K562 (cell line): ENCODE data around the gene HLTF. TPM values are rescaled to one million over a fixed set of nuclear protein-coding genes. Genes with fewer than 3 reads are reported as not detected.

ENCODE experiments used
- ASH1L ChIP-seq: fragments of 450-650 bp; IDR thresholded peaks from 2 replicates; pipeline ENCODE4 v1.6.1; 2018; ENCODE audit warnings: borderline replicate concordance, mild to moderate bottlenecking, low read depth; ENCODE audit not compliant: partially characterized antibody
- CBFA2T3 ChIP-seq: fragments of 450-650 bp; IDR thresholded peaks from 2 replicates; pipeline ENCODE4 v1.6.1; 2017
- CC2D1A ChIP-seq: fragments of 450-650 bp; IDR thresholded peaks from 2 replicates; pipeline ENCODE4 v1.6.1; 2017; ENCODE audit warnings: mild to moderate bottlenecking
- CREM ChIP-seq: IDR thresholded peaks from 2 replicates; pipeline ENCODE4 v1.6.1; 2014; ENCODE audit warnings: antibody characterized with exemption, low read depth
- EGR1 ChIP-seq: fragments of 450-650 bp; conservative IDR thresholded peaks from 2 replicates; pipeline ENCODE4 v1.6.1; 2017; ENCODE audit warnings: mild to moderate bottlenecking
- ETV6 ChIP-seq, 3 experiments: fragments of 150-350 bp in 1 of 3; sonication (generic) in 1 of 3; formaldehyde crosslinking in 1 of 3; IDR thresholded peaks; 2 replicates each; pipeline versions ENCODE4 v1.6.1 to v1.8.0; 2014 to 2022; ENCODE audit warnings: borderline replicate concordance in 2 of 3, low read depth in 2 of 3, antibody characterized with exemption in 1 of 3, low read length in 1 of 3, mild to moderate bottlenecking in 1 of 3, missing genetic modification reagents in 1 of 3
- FOS ChIP-seq: IDR thresholded peaks from 3 replicates; pipeline ENCODE4 v1.6.1; 2011; ENCODE audit not compliant: insufficient read length; ENCODE audit errors: extremely low read depth
- GATAD2B ChIP-seq: fragments of 450-650 bp; IDR thresholded peaks from 2 replicates; pipeline ENCODE4 v1.6.1; 2017; ENCODE audit warnings: mild to moderate bottlenecking, borderline replicate concordance
- MYBL2 ChIP-seq, 2 experiments: fragments of 450-650 bp in 1 of 2; sonication (generic) in 1 of 2; formaldehyde crosslinking in 1 of 2; IDR thresholded peaks; 2 replicates each; pipeline versions ENCODE4 v1.6.1 to v1.8.1; 2017 to 2022; ENCODE audit warnings: borderline replicate concordance in 1 of 2, inconsistent platforms in 1 of 2, low read depth in 1 of 2, mild to moderate bottlenecking in 1 of 2, missing genetic modification reagents in 1 of 2, moderate library complexity in 1 of 2
- POLR2A ChIP-seq: fragments of 450-650 bp; conservative IDR thresholded peaks from 2 replicates; pipeline ENCODE4 v1.6.1; 2016
- POLR2AphosphoS5 ChIP-seq: IDR thresholded peaks from 2 replicates; pipeline ENCODE4 v1.6.1; 2011; ENCODE audit warnings: mild to moderate bottlenecking, low read depth, low read length, moderate library complexity; ENCODE audit not compliant: control insufficient read depth, insufficient read depth
- PTTG1 ChIP-seq: fragments of 450-650 bp; IDR thresholded peaks from 2 replicates; pipeline ENCODE4 v1.6.1; 2016; ENCODE audit warnings: low read depth, mild to moderate bottlenecking, missing genetic modification characterization, missing compliant biosample characterization
- ZBTB7A ChIP-seq: IDR thresholded peaks from 2 replicates; pipeline ENCODE4 v1.6.1; 2011; ENCODE audit warnings: low read depth, mild to moderate bottlenecking, low read length, moderate library complexity, borderline replicate concordance; ENCODE audit not compliant: control insufficient read depth
- ZNF232 ChIP-seq: sonication (generic); formaldehyde crosslinking; IDR thresholded peaks from 2 replicates; pipeline ENCODE4 v1.8.0; 2022; ENCODE audit warnings: mild to moderate bottlenecking, missing genetic modification reagents
- ZNF239 ChIP-seq: fragments of 250-450 bp; sonication (Bioruptor Pico); IDR thresholded peaks from 2 replicates; pipeline ENCODE4 v1.4.0; 2020; ENCODE audit warnings: mild to moderate bottlenecking
- polyA plus RNA-seq, 8 experiments: library from polyadenylated mRNA; depleted of rRNA in 4 of 8; stranded (reverse) in 5 of 8; unstranded in 3 of 8; fragments of >200 nt; fragmentation: Nextera tagmentation in 2 of 8; fragmentation: Illumina TruSeq in 1 of 8; extraction: Ambion mirVana in 2 of 8; extraction: Trizol in 1 of 8; gene quantifications; 2 replicates each; pipeline versions ENCODE4 v1.2.1 to v1.2.3, GENCODE V29; 2011 to 2014; ENCODE audit warnings: inconsistent platforms in 1 of 8, missing spikeins in 1 of 8
- total RNA-seq, 7 experiments: library from RNA; depleted of rRNA in 6 of 7; stranded (reverse); fragments of >200 nt in 6 of 7; fragmentation: Illumina TruSeq in 2 of 7; extraction: Trizol in 2 of 7; gene quantifications; 2 replicates each; pipeline versions ENCODE4 v1.2.1 to v1.2.3, GENCODE V29; 2011 to 2021; ENCODE audit warnings: low replicate concordance in 1 of 7
- TF ChIP-seq, protein P1 (sequence below): fragments of 450-650 bp; IDR thresholded peaks from 2 replicates; pipeline ENCODE4 v1.6.1; 2016; ENCODE audit warnings: mild to moderate bottlenecking, moderate library complexity

Gene HLTF
- total and polyA plus RNA-seq, 9 of the 15 experiments (the other 6 are each of a cell fraction or from before 2014, with no cell fraction given) = 35.1 to 82.4 (median 50.4) TPM

DNA sequence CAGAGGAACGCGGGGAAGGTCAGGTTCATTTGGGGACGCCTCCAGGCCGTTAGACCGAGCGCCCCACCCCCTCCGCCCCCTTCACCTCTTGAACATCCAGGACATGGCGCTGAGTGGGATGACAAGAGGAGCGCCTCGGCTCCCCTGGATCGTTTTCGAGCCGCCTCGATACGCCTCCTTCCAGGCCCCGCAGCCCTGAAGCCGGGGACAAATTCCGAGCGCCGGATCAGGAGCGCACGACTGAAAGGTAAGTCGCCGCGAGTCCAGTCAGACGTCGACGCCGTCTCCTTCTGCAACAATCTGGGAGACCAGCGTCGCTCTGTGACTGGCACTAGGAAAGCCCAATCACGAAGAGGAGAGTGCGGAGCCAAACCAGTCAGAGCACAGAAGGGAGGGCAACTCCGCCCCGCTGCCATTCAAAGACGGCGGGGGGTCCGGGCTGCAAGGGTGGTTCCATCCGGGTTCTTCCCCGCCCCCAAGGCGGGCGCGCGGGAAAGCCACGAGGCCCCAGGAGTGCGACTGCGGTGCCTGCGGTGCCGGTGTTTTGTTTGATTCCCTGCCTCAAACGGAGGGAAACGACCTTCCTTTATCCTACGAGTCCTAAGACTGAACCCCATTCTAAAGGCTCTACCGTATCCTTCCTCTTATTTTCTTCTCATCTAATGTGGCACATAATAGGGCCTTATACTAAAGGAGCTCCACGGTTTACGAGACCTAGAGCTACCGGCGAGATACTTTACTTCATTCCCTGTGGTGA is at the start of gene HLTF (continued):
- TF ChIP-seq ZBTB7A (peak; percentile 6; the same call in 1 of the 2 replicates), GATAD2B (no peak), FOS (peak; percentile 99), MYBL2 (IDR thresholded peaks at IDR 0.05; ENCODE audit: low read depth) (peak; percentile 7; the same call in 1 of the 2 replicates), MYBL2 (CRISPR knock-in tag; IDR thresholded peaks at IDR 0.05; ENCODE audit: borderline replicate concordance) (no peak), EGR1 (peak; percentile 45), ZNF232 (CRISPR knock-in tag) (peak; percentile 93; the same call in 1 of the 2 replicates), CBFA2T3 (no peak), ZNF239 (peak; percentile 38; the same call in 1 of the 2 replicates), PTTG1 (tag) (0 out of 2 replicates have a peak, but pooled peaks have one; percentile 26), CC2D1A (peak; percentile 24; the same call in 1 of the 2 replicates), CREM (peak; percentile 83), ASH1L (peak; percentile 94), POLR2A (peak; percentile 86), ETV6 (IDR thresholded peaks at IDR 0.05; ENCODE audit: borderline replicate concordance in 1 of 2, low read depth in 2 of 2, low read length in 1 of 2) (no peak), ETV6 (CRISPR knock-in tag; IDR thresholded peaks at IDR 0.05; ENCODE audit: borderline replicate concordance) (peak; percentile 79; the same call in 1 of the 2 replicates), POLR2AphosphoS5 (peak; percentile 52; the same call in 1 of the 2 replicates)
- TF ChIP-seq, protein P1, sequence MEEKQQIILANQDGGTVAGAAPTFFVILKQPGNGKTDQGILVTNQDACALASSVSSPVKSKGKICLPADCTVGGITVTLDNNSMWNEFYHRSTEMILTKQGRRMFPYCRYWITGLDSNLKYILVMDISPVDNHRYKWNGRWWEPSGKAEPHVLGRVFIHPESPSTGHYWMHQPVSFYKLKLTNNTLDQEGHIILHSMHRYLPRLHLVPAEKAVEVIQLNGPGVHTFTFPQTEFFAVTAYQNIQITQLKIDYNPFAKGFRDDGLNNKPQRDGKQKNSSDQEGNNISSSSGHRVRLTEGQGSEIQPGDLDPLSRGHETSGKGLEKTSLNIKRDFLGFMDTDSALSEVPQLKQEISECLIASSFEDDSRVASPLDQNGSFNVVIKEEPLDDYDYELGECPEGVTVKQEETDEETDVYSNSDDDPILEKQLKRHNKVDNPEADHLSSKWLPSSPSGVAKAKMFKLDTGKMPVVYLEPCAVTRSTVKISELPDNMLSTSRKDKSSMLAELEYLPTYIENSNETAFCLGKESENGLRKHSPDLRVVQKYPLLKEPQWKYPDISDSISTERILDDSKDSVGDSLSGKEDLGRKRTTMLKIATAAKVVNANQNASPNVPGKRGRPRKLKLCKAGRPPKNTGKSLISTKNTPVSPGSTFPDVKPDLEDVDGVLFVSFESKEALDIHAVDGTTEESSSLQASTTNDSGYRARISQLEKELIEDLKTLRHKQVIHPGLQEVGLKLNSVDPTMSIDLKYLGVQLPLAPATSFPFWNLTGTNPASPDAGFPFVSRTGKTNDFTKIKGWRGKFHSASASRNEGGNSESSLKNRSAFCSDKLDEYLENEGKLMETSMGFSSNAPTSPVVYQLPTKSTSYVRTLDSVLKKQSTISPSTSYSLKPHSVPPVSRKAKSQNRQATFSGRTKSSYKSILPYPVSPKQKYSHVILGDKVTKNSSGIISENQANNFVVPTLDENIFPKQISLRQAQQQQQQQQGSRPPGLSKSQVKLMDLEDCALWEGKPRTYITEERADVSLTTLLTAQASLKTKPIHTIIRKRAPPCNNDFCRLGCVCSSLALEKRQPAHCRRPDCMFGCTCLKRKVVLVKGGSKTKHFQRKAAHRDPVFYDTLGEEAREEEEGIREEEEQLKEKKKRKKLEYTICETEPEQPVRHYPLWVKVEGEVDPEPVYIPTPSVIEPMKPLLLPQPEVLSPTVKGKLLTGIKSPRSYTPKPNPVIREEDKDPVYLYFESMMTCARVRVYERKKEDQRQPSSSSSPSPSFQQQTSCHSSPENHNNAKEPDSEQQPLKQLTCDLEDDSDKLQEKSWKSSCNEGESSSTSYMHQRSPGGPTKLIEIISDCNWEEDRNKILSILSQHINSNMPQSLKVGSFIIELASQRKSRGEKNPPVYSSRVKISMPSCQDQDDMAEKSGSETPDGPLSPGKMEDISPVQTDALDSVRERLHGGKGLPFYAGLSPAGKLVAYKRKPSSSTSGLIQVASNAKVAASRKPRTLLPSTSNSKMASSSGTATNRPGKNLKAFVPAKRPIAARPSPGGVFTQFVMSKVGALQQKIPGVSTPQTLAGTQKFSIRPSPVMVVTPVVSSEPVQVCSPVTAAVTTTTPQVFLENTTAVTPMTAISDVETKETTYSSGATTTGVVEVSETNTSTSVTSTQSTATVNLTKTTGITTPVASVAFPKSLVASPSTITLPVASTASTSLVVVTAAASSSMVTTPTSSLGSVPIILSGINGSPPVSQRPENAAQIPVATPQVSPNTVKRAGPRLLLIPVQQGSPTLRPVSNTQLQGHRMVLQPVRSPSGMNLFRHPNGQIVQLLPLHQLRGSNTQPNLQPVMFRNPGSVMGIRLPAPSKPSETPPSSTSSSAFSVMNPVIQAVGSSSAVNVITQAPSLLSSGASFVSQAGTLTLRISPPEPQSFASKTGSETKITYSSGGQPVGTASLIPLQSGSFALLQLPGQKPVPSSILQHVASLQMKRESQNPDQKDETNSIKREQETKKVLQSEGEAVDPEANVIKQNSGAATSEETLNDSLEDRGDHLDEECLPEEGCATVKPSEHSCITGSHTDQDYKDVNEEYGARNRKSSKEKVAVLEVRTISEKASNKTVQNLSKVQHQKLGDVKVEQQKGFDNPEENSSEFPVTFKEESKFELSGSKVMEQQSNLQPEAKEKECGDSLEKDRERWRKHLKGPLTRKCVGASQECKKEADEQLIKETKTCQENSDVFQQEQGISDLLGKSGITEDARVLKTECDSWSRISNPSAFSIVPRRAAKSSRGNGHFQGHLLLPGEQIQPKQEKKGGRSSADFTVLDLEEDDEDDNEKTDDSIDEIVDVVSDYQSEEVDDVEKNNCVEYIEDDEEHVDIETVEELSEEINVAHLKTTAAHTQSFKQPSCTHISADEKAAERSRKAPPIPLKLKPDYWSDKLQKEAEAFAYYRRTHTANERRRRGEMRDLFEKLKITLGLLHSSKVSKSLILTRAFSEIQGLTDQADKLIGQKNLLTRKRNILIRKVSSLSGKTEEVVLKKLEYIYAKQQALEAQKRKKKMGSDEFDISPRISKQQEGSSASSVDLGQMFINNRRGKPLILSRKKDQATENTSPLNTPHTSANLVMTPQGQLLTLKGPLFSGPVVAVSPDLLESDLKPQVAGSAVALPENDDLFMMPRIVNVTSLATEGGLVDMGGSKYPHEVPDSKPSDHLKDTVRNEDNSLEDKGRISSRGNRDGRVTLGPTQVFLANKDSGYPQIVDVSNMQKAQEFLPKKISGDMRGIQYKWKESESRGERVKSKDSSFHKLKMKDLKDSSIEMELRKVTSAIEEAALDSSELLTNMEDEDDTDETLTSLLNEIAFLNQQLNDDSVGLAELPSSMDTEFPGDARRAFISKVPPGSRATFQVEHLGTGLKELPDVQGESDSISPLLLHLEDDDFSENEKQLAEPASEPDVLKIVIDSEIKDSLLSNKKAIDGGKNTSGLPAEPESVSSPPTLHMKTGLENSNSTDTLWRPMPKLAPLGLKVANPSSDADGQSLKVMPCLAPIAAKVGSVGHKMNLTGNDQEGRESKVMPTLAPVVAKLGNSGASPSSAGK = peak; percentile 100
